Adrenal gland (tissue), 12 donors: ENCODE data around the gene ABL1. TPM values are rescaled to one million over a fixed set of nuclear protein-coding genes. Genes with fewer than 3 reads are reported as not detected.
A peak's percentile ranks its signal among the peaks of the same experiment; 100 is the strongest.

ENCODE experiments used
- DNase-seq, 7 donors: peaks; one replicate each; pipeline ENCODE4 v3.0.0-alpha.2; 2019 to 2020
- H3K27ac ChIP-seq, 5 donors: fragments of 200-600 bp; sonication (generic) in 4 of 5; 1 replicate in 3 of 5; 2 replicates in 2 of 5; pipeline versions ENCODE4 v1.5.1 to v1.8.0; 2016 to 2020; ENCODE audit warnings: mild to moderate bottlenecking in 1 of 5
- H3K27me3 ChIP-seq: fragments of 200-600 bp; 2 replicates; pipeline ENCODE4 v1.8.0; 2021
- H3K36me3 ChIP-seq, 2 donors: fragments of 200-600 bp; replicated peaks in 1 of 2; 1 replicate in 1 of 2; 2 replicates in 1 of 2; pipeline versions ENCODE4 v1.5.1 to v1.8.0; 2018 to 2022
- H3K4me1 ChIP-seq, 2 donors: fragments of 200-600 bp; replicated peaks in 1 of 2; 1 replicate in 1 of 2; 2 replicates in 1 of 2; pipeline versions ENCODE4 v1.5.1 to v1.8.0; 2018 to 2021
- H3K4me3 ChIP-seq, 4 donors: fragments of 200-600 bp; sonication (generic) in 3 of 4; one replicate each; pipeline ENCODE4 v1.5.1; 2016 to 2018
- H3K9me3 ChIP-seq, 3 donors: fragments of 200-600 bp; sonication (generic) in 1 of 3; replicated peaks in 1 of 3; 1 replicate in 2 of 3; 2 replicates in 1 of 3; pipeline versions ENCODE4 v1.5.1 to v1.8.0; 2016 to 2021
- POLR2A ChIP-seq, 2 donors: fragments of 450-650 bp; IDR thresholded peaks; one replicate each; pipeline ENCODE4 v1.6.1; 2017; ENCODE audit warnings: antibody characterized with exemption in 2 of 2, mild to moderate bottlenecking in 2 of 2, moderate library complexity in 1 of 2
- WGBS, 4 donors: extraction: QIAGEN DNeasy Blood & Tissue Kit in 2 of 4; methylation state at CpG; one replicate each; pipeline versions ENCODE4 v1.1.5 to v1.1.7; 2013 to 2017; 5-methylcytosine and 5-hydroxymethylcytosine counted together
- intact Hi-C, 2 donors: fragments of 100-400 bp; cut with DNase I; formaldehyde crosslinking; loops; one replicate each; pipeline versions ENCODE4 v1.14.1 to v1.15.0; 2022 to 2023
- polyA plus RNA-seq, 3 donors: library from polyadenylated mRNA; stranded (reverse); fragments of 200-250 nt in 2 of 3; fragments of 350-450 nt in 1 of 3; fragmentation: Illumina TruSeq in 1 of 3; extraction: RNeasy Lipid Tissue Mini Kit (QIAGEN cat#74804) in 1 of 3; gene quantifications; one replicate each; pipeline ENCODE4 v1.2.3, GENCODE V29; 2013 to 2014
- total RNA-seq, 9 donors: library from RNA; depleted of rRNA in 4 of 9; stranded (reverse); fragments of >200 nt in 4 of 9; fragments of 120-200 nt in 1 of 9; fragmentation: NEBNext Ultra II Directional in 1 of 9; extraction: Animal tissue kit (Norgen Biotek cat#: 25700) in 1 of 9; gene quantifications; one replicate each; pipeline versions ENCODE4 v1.1.0 to v1.2.4, GENCODE V29; 2013 to 2023
- TF ChIP-seq, protein P1 (sequence below), 6 experiments: fragments of 450-650 bp in 4 of 6; fragments of 200-600 bp in 2 of 6; sonication (generic) in 1 of 6; IDR thresholded peaks; 1 replicate in 5 of 6; 2 replicates in 1 of 6; pipeline versions ENCODE4 v1.5.1 to v1.8.0; 2016 to 2021; ENCODE audit warnings: antibody characterized with exemption in 6 of 6, mild to moderate bottlenecking in 2 of 6, moderate library complexity in 1 of 6
- donor health status: healthy with polysubstance abuse.
- donor health status: Bipolar disorder and iron deficiency.
- donor health status: DM: yes; HTN: yes; CAD: no.
- donor health status: DM: no; HTN: no; CAD: no.
- donor health status: DM: no; HTN: no; CAD: no.
- donor health status: DM: yes; HTN: yes; CAD: no.

ABL1 gene
- total and polyA plus RNA-seq, 12 donors = 27.2 to 83.2 (median 45.7) TPM

DNA sequence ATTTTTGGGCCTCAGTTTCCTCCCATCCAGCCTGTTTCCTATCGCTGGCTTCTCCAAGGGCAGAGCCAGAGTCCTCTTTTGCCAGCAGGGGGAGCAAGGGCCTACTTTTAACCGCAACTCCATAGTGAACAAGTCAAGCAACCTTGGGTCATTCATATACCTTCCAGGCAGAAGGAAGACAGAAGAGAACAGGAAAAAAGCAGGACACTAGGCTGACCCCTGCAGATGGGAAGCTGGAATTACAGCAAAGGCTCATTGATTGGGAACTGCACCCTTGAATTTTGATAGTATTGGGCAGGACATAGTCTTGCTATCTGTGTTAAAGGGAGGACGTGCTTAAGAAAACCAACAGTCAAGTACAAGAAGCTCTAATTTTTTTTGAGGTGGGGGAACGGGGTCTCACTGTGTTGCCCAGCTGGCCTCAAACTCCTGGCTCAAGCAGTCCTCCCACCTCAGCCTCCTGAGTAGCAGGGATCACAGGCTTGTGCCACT is 31.5 kb downstream of the ABL1 start:
- H3K4me1 ChIP-seq = peaks cover 12 to 22% of the 10 kb centered on the region in 2 donors
- peak; percentile 74 to 93 (median 82) for DNase-seq
- peaks cover 0 to 20% of the 10 kb centered on the region in 2 donors for H3K36me3 ChIP-seq
- no peaks in the 10 kb centered on the region for H3K9me3 ChIP-seq
- intact Hi-C loops = loop anchor here (5.0 kb wide), 2 partner anchors 76 to 99 kb away; no protein-coding TSS in a partner anchor
- TF ChIP-seq POLR2A (IDR thresholded peaks at IDR 0.05) = no peak
- TF ChIP-seq, protein P1, sequence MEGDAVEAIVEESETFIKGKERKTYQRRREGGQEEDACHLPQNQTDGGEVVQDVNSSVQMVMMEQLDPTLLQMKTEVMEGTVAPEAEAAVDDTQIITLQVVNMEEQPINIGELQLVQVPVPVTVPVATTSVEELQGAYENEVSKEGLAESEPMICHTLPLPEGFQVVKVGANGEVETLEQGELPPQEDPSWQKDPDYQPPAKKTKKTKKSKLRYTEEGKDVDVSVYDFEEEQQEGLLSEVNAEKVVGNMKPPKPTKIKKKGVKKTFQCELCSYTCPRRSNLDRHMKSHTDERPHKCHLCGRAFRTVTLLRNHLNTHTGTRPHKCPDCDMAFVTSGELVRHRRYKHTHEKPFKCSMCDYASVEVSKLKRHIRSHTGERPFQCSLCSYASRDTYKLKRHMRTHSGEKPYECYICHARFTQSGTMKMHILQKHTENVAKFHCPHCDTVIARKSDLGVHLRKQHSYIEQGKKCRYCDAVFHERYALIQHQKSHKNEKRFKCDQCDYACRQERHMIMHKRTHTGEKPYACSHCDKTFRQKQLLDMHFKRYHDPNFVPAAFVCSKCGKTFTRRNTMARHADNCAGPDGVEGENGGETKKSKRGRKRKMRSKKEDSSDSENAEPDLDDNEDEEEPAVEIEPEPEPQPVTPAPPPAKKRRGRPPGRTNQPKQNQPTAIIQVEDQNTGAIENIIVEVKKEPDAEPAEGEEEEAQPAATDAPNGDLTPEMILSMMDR (IDR thresholded peaks at IDR 0.05) = peak; percentile 80 to 95 (median 90)
- 37 to 48% (median 41%) methylated on average over 4 of the region's 4 CpGs for WGBS, 4 donors
- H3K4me3 ChIP-seq = no peak overlapping the region
- no peaks in the 10 kb centered on the region for H3K27me3 ChIP-seq
- H3K27ac ChIP-seq = no peak overlapping the region

- Histone ChIP-seq H3K36me3 (peaks cover 0 to 25% of the 10 kb centered on the region in 2 donors), H3K9me3 (no peaks in the 10 kb centered on the region), H3K27me3 (no peaks in the 10 kb centered on the region), H3K4me1 (peaks cover 13 to 19% of the 10 kb centered on the region in 2 donors), H3K4me3 (no peak overlapping the region), H3K27ac (no peak overlapping the region)
- no peak for TF ChIP-seq POLR2A (IDR thresholded peaks at IDR 0.05)
- TF ChIP-seq, protein P1 (IDR thresholded peaks at IDR 0.05) = no peak
- DNase-seq = no peak
- WGBS, 4 donors = 89 to 93% (median 92%) methylated on average over 9 of the region's 9 CpGs
- intact Hi-C loops = loop anchor here (5.0 kb wide), 2 partner anchors 75 to 100 kb away; no protein-coding TSS in a partner anchor
Measured at GRCh38 chr9:130867556-130867955, 32.5 kb downstream of the ABL1 start.

DNA sequence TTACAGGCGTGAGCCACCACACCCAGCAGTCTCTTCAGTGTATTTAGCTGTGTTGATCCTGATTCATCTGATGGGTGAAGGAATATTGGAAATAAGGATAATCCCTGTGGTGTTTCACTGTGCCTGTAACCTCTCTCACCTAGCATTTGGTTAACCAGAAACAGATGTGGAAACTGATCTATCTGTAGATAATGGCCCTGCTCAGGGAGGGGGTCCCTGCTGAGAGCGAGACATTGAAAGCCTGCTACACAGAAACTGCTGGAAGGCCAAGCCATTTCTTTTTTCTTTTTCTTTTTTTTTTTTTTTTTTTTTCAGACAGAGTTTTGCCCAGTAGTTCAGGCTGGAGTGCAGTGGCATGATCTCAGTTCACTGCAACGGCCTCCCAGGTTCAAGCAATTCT is 33.2 kb downstream of the ABL1 start:
- no peak for TF ChIP-seq POLR2A (IDR thresholded peaks at IDR 0.05)
- TF ChIP-seq, protein P1 (IDR thresholded peaks at IDR 0.05) = no peak
- Histone ChIP-seq H3K36me3 (peaks cover 0 to 25% of the 10 kb centered on the region in 2 donors), H3K27ac (no peak overlapping the region), H3K4me3 (no peak overlapping the region), H3K4me1 (peaks cover 17 to 19% of the 10 kb centered on the region in 2 donors), H3K9me3 (no peaks in the 10 kb centered on the region), H3K27me3 (no peaks in the 10 kb centered on the region)
- intact Hi-C loops = loop anchor here (5.0 kb wide), 2 partner anchors 74 to 101 kb away; no protein-coding TSS in a partner anchor
- no peak for DNase-seq
- WGBS, 4 donors = 90 to 96% (median 93%) methylated on average over 3 of the region's 3 CpGs

DNA sequence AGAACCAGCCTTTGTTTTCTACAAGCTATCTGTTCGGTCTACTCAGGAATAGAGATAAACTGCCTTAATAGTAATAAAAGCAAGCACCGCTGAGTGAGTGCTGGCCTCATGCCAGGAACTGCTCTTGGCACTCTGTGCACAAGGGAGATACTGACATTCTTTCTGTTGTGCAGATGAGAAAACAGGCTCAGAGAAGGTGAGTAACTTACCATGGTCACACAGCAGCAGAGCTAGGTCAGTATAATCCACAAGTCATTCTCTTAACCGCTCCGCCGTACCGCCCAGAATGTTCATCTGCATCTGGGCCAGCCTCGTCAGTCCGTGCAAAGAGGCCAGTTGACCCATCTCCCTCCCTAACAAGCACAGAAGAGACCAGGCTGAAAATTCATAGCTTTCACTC is 34.2 kb downstream of the ABL1 start:
- no peak overlapping the region for H3K4me3 ChIP-seq
- H3K4me1 ChIP-seq = peaks cover 17 to 19% of the 10 kb centered on the region in 2 donors
- H3K9me3 ChIP-seq = no peaks in the 10 kb centered on the region
- no peak overlapping the region for H3K27ac ChIP-seq
- intact Hi-C loops = loop anchor here (5.0 kb wide), 2 partner anchors 73 to 102 kb away; no protein-coding TSS in a partner anchor
- H3K36me3 ChIP-seq = peaks cover 0 to 33% of the 10 kb centered on the region in 2 donors
- no peaks in the 10 kb centered on the region for H3K27me3 ChIP-seq
- TF ChIP-seq, protein P1 (IDR thresholded peaks at IDR 0.05) = no peak
- no peak for TF ChIP-seq POLR2A (IDR thresholded peaks at IDR 0.05)
- peak in 6 of 7 donors; percentile 59 to 88 (median 78) for DNase-seq
- 68 to 78% (median 77%) methylated on average over 8 of the region's 8 CpGs for WGBS, 4 donors
